ENCODE data around the gene DNAL1. TPM values are rescaled to one million over a fixed set of nuclear protein-coding genes. Genes with fewer than 3 reads are reported as not detected.

DNAL1 gene
- total RNA-seq, 1 experiment from 2014 or later, result 12.2 TPM

DNA sequence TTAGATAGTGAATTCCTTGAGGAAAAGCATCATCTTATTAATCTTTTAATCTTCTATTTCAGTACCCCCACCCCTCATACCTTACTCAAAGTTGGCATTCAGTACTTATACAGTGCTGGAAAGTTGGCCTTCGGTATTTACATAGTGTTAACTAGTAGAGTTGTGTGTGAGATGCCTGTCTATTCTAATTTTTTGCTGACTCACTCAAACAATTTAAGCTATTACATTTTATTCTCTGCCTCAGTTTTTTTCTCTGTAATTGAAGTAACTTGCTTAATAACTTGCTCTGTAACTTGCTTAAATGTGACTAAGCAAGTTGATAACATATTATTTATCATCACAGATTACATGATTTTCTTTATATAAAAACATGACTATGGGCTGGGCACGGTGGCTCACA is 20.3 kb downstream of the DNAL1 start:
- Mint-ChIP-seq H3K4me3 (ENCODE audit: unreplicated experiment) (no peak overlapping the region), H3K36me3 (ENCODE audit: insufficient read depth, unreplicated experiment) (peaks cover 8% of the 10 kb centered on the region), H3K4me1 (ENCODE audit: low read depth, unreplicated experiment) (peaks cover 22% of the 10 kb centered on the region), H3K27ac (ENCODE audit: unreplicated experiment) (no peak overlapping the region), H3K27me3 (ENCODE audit: insufficient read depth, unreplicated experiment) (no peaks in the 10 kb centered on the region), H3K9me3 (ENCODE audit: unreplicated experiment) (no peaks in the 10 kb centered on the region)
- Histone ChIP-seq H3K4me3 (ENCODE audit: low read depth, low read length) (no peak overlapping the region), H3K9me3 (no peaks in the 10 kb centered on the region), H3K4me1 (peaks cover 17% of the 10 kb centered on the region), H3K36me3 (ENCODE audit: control insufficient read depth, insufficient read depth, low read length) (no peaks in the 10 kb centered on the region), H3K27me3 (replicated peaks; ENCODE audit: control insufficient read depth, insufficient read depth, low read length) (no peaks in the 10 kb centered on the region)
- ChIA-PET POLR2A (interaction anchor here (0.7 kb wide), 1 partner anchor 285 kb away, joined by 5 read pairs; the partner anchor contains the start of gene FAM161B), CTCF (no interaction called here)
- no peak for TF ChIP-seq CTCF (IDR thresholded peaks at IDR 0.05; ENCODE audit: insufficient read depth in 1 of 2, low read depth in 1 of 2, low read length in 1 of 2, severe bottlenecking in 1 of 2, unreplicated experiment in 1 of 2)
- DNase-seq, result no peak
- intact Hi-C loops (cut with micrococcal nuclease; ENCODE audit: unreplicated experiment), result no loop called here
- BruUV-seq (replicated peaks), result no TSS peak

DNA sequence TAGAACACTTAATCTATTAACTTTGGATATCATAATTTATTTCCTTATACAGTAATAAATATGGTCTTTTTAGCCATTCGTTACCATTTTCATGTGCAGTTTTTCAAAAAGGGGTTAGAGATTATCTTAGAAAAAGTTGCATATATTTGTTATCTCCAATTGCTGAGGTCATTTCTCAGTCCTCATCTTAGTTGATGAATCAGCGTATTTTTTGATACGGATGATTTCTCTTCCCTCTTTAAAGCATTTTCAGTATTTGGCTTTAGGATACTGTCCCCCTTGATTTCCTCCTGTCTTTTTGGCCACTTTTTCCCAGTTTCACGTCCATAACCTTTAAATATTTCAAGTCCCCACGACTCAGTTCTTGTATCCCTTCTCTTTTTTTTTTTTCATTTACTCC is 21.8 kb downstream of the DNAL1 start:
- Histone ChIP-seq H3K4me3 (ENCODE audit: low read depth, low read length) (no peak overlapping the region), H3K9me3 (no peaks in the 10 kb centered on the region), H3K4me1 (peaks cover 17% of the 10 kb centered on the region), H3K27me3 (replicated peaks; ENCODE audit: control insufficient read depth, insufficient read depth, low read length) (no peaks in the 10 kb centered on the region), H3K36me3 (ENCODE audit: control insufficient read depth, insufficient read depth, low read length) (no peaks in the 10 kb centered on the region)
- DNase-seq, result no peak
- Mint-ChIP-seq H3K36me3 (ENCODE audit: insufficient read depth, unreplicated experiment) (peaks cover 8% of the 10 kb centered on the region), H3K9me3 (ENCODE audit: unreplicated experiment) (no peaks in the 10 kb centered on the region), H3K4me1 (ENCODE audit: low read depth, unreplicated experiment) (peaks cover 22% of the 10 kb centered on the region), H3K27me3 (ENCODE audit: insufficient read depth, unreplicated experiment) (no peaks in the 10 kb centered on the region), H3K4me3 (ENCODE audit: unreplicated experiment) (no peak overlapping the region), H3K27ac (ENCODE audit: unreplicated experiment) (no peak overlapping the region)
- POLR2A ChIA-PET, result no interaction called here
- CTCF ChIA-PET, result no interaction called here
- TF ChIP-seq CTCF (IDR thresholded peaks at IDR 0.05; ENCODE audit: insufficient read depth in 1 of 2, low read depth in 1 of 2, low read length in 1 of 2, severe bottlenecking in 1 of 2, unreplicated experiment in 1 of 2), result no peak
- BruUV-seq (replicated peaks), result no TSS peak
- intact Hi-C loops (cut with micrococcal nuclease; ENCODE audit: unreplicated experiment), result no loop called here

DNA sequence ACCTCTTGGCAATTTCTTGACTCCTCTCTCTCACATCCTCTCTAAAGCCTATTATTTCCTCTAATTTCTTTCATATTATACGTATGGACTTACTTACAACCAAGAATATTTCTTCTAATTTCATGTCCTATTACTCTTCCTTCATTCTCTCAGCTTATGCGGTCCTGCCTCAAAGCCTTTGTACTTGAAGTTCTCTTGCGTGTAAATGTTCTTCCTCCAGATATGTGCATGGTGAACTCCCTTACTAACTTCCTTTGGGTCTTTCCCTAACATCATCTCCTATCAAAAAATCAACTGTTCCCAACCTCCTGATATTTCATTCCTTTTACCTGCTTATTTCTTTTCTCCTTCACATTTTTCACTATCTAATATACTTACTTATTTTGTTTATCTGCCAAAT is 23.1 kb downstream of the DNAL1 start:
- TF ChIP-seq CTCF (IDR thresholded peaks at IDR 0.05; ENCODE audit: insufficient read depth in 1 of 2, low read depth in 1 of 2, low read length in 1 of 2, severe bottlenecking in 1 of 2, unreplicated experiment in 1 of 2), result no peak
- Mint-ChIP-seq H3K27ac (ENCODE audit: unreplicated experiment) (no peak overlapping the region), H3K27me3 (ENCODE audit: insufficient read depth, unreplicated experiment) (no peaks in the 10 kb centered on the region), H3K4me1 (ENCODE audit: low read depth, unreplicated experiment) (peaks cover 14% of the 10 kb centered on the region), H3K4me3 (ENCODE audit: unreplicated experiment) (no peak overlapping the region), H3K9me3 (ENCODE audit: unreplicated experiment) (no peaks in the 10 kb centered on the region), H3K36me3 (ENCODE audit: insufficient read depth, unreplicated experiment) (peaks cover under 1% of the 10 kb centered on the region)
- DNase-seq, result no peak
- H3K36me3 ChIP-seq (ENCODE audit: control insufficient read depth, insufficient read depth, low read length), result no peaks in the 10 kb centered on the region
- H3K27me3 ChIP-seq (replicated peaks; ENCODE audit: control insufficient read depth, insufficient read depth, low read length), result no peaks in the 10 kb centered on the region
- no TSS peak for BruUV-seq (replicated peaks)
- POLR2A ChIA-PET, result no interaction called here
- no peaks in the 10 kb centered on the region for H3K9me3 ChIP-seq
- intact Hi-C loops (cut with micrococcal nuclease; ENCODE audit: unreplicated experiment), result no loop called here
- no peak overlapping the region for H3K4me3 ChIP-seq (ENCODE audit: low read depth, low read length)
- H3K4me1 ChIP-seq, result peaks cover 14% of the 10 kb centered on the region
- CTCF ChIA-PET, result no interaction called here
